Kidney (tissue), 14 donors: ENCODE data around the gene ZNF432. TPM values are rescaled to one million over a fixed set of nuclear protein-coding genes. Genes with fewer than 3 reads are reported as not detected.
"Not testable (repeated sequence)": the region's sequence is repeated elsewhere in the genome, so short reads cannot be mapped to it uniquely, and the experiment has no call there.

Source experiments
- DNase-seq, 5 donors: peaks; one replicate each; pipeline ENCODE4 v3.0.0-alpha.2; 2013 to 2020
- FAIRE-seq: peaks from 2 replicates; lab custom pipeline; 2012; peaks lifted over from hg19 to GRCh38; lab: Jason Lieb, UNC
- H3K27ac ChIP-seq, 2 donors: one replicate each; pipeline ENCODE4 v1.7.0; 2013; ENCODE audit warnings: low read depth in 2 of 2, low read length in 2 of 2, inconsistent platforms in 1 of 2
- H3K27me3 ChIP-seq: one replicate; pipeline ENCODE4 v1.7.1; 2013; ENCODE audit warnings: low read length, inconsistent platforms; ENCODE audit not compliant: control insufficient read depth, insufficient read depth
- H3K36me3 ChIP-seq, 3 donors: one replicate each; pipeline versions ENCODE4 v1.7.0 to v1.7.1; 2013; ENCODE audit warnings: low read length in 3 of 3, control low read depth in 1 of 3, inconsistent platforms in 1 of 3; ENCODE audit not compliant: insufficient read depth in 3 of 3, control insufficient read depth in 2 of 3
- H3K4me1 ChIP-seq, 3 donors: one replicate each; pipeline versions ENCODE4 v1.7.0 to v1.7.1; 2013; ENCODE audit warnings: low read length in 3 of 3, inconsistent platforms in 1 of 3, low read depth in 1 of 3; ENCODE audit not compliant: control insufficient read depth in 2 of 3, insufficient read depth in 2 of 3
- H3K4me3 ChIP-seq, 3 donors: one replicate each; pipeline versions ENCODE4 v1.7.0 to v1.8.1; 2013; ENCODE audit warnings: low read length in 3 of 3, control low read depth in 1 of 3, inconsistent platforms in 1 of 3
- H3K9ac ChIP-seq, 3 donors: one replicate each; pipeline versions ENCODE4 v1.7.0 to v1.7.1; 2013; ENCODE audit warnings: low read length in 3 of 3, control low read depth in 1 of 3, inconsistent platforms in 1 of 3
- H3K9me3 ChIP-seq, 3 donors: one replicate each; pipeline versions ENCODE4 v1.7.0 to v1.7.1; 2013; ENCODE audit warnings: low read length in 3 of 3, control low read depth in 1 of 3, inconsistent platforms in 1 of 3; ENCODE audit not compliant: control insufficient read depth in 2 of 3, insufficient read depth in 1 of 3
- intact Hi-C: fragments of 100-400 bp; cut with DNase I; formaldehyde crosslinking; loops from one replicate; pipeline ENCODE4 v1.11.1; 2022
- polyA plus RNA-seq: library from polyadenylated mRNA; stranded (reverse); fragments of 350-450 nt; fragmentation: Illumina TruSeq; extraction: RNeasy Lipid Tissue Mini Kit (QIAGEN cat#74804); gene quantifications from one replicate; pipeline ENCODE4 v1.2.3, GENCODE V29; 2014; ENCODE audit warnings: low read depth, low replicate concordance; ENCODE audit not compliant: insufficient read depth
- total RNA-seq: library from RNA; stranded (reverse); fragmentation: NEBNext Ultra II Directional; extraction: Animal tissue kit (Norgen Biotek cat#: 25700); gene quantifications from one replicate; pipeline ENCODE4 v1.2.1, GENCODE V29; 2021
- TF ChIP-seq, protein P1 (sequence below): IDR thresholded peaks from 3 replicates; pipeline ENCODE4 v1.5.1; 2012; ENCODE audit warnings: mild to moderate bottlenecking, moderate library complexity, borderline replicate concordance; ENCODE audit not compliant: insufficient read depth; ENCODE audit errors: extremely low read depth
- donor health status: control.
- donor health status: control.
- donor health status: control.
- donor health status: control.
- donor health status: control.
- donor health status: DM: yes; HTN: yes; CAD: no.
- donor health status: Normal renal cell carcinoma (clear cell type).

ZNF432 gene
- total and polyA plus RNA-seq, 2 donors from 2014 or later, result 4.7 to 19.5 TPM

DNA sequence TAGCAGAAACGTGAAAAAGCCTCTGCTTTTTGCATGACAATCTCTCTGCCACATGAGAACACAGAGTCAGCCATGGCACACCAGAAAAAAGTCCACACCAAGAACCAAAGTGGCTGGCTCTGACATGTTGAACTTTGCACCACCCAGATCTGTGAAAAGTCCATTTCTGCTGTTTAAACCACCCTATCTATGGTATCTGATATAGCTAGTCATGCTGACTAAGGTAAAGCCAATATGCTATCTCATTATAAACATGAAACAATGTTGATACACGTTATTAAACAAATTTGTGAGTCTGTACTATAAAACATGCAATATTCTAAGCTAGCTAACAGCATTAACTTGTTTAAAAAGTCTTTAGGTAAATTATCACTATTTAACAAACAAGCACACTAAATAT is 21.0 kb upstream of the ZNF432 start:
- H3K27me3 ChIP-seq, result no peaks in the 10 kb centered on the region
- TF ChIP-seq, protein P1, sequence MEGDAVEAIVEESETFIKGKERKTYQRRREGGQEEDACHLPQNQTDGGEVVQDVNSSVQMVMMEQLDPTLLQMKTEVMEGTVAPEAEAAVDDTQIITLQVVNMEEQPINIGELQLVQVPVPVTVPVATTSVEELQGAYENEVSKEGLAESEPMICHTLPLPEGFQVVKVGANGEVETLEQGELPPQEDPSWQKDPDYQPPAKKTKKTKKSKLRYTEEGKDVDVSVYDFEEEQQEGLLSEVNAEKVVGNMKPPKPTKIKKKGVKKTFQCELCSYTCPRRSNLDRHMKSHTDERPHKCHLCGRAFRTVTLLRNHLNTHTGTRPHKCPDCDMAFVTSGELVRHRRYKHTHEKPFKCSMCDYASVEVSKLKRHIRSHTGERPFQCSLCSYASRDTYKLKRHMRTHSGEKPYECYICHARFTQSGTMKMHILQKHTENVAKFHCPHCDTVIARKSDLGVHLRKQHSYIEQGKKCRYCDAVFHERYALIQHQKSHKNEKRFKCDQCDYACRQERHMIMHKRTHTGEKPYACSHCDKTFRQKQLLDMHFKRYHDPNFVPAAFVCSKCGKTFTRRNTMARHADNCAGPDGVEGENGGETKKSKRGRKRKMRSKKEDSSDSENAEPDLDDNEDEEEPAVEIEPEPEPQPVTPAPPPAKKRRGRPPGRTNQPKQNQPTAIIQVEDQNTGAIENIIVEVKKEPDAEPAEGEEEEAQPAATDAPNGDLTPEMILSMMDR, result no peak
- no peak overlapping the region for H3K27ac ChIP-seq
- no peak overlapping the region for H3K4me3 ChIP-seq
- intact Hi-C loops, result no loop called here
- FAIRE-seq (no peak), DNase-seq (no peak)
- H3K4me1 ChIP-seq, result no peaks in the 10 kb centered on the region
- H3K9me3 ChIP-seq, result peaks cover 17 to 63% (median 40%) of the 10 kb centered on the region in 3 donors
- H3K9ac ChIP-seq, result no peak overlapping the region
- H3K36me3 ChIP-seq, result peaks cover 26 to 57% (median 34%) of the 10 kb centered on the region in 3 donors

DNA sequence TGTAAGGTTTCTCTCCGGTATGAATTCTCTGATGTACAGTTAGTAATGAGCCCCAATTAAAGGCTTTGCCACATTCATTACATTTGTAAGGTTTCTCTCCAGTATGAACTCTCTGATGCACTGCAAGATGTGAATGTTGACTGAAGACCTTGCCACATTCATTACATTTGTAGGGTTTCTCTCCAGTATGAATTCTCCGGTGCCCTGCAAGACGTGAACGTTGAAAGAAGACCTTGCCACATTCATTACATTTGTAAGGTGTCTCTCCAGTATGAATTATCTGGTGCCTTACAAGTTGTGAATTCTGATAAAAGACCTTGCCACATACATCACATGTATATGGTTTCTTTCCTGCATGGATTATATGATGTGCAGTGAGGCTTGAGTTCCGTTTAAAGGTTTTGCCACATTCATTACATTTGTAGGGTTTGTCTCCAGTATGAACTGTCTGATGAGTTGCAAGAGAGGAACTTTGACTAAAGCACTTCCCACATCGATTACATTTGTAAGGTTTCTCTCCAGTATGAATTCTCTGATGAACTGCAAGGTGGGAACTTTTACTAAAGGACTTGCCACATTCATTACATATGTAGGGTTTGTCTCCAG is 17.7 kb upstream of the ZNF432 start:
- Histone ChIP-seq H3K9me3 (peaks cover 23 to 68% (median 33%) of the 10 kb centered on the region in 3 donors), H3K27me3 (no peaks in the 10 kb centered on the region), H3K9ac (no peak overlapping the region), H3K4me1 (no peaks in the 10 kb centered on the region), H3K36me3 (peaks cover 26 to 47% (median 34%) of the 10 kb centered on the region in 3 donors), H3K27ac (no peak overlapping the region), H3K4me3 (peak overlapping the region in 2 of 3 donors; percentile 4 to 25)
- intact Hi-C loops, result no loop called here
- TF ChIP-seq, protein P1, result no peak
- FAIRE-seq, result no peak
- DNase-seq, result no peak

DNA sequence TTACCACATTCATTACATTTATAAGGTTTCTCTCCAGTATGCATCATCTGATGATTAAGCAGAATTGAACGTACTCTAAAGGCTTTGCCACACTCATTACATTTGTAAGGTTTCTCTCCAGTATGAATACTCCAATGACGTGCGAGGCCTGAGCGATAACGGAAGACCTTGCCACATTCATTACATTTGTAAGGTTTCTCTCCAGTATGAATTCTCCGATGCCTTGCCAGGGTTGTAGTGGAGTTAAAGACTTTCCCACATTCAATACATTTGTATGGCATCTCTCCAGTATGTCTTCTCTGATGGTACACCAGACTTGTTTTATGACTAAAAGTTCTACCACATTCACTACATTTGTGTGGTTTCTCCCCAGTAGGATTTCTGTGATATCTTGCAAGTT is 16.8 kb upstream of the ZNF432 start:
- intact Hi-C loops, result no loop called here
- Histone ChIP-seq H3K9ac (no peak overlapping the region), H3K4me3 (peak overlapping the region in 2 of 3 donors; percentile 11 to 19), H3K27me3 (no peaks in the 10 kb centered on the region), H3K36me3 (peaks cover 20 to 38% (median 34%) of the 10 kb centered on the region in 3 donors), H3K4me1 (no peaks in the 10 kb centered on the region), H3K9me3 (peaks cover 22 to 66% (median 28%) of the 10 kb centered on the region in 3 donors), H3K27ac (no peak overlapping the region)
- DNase-seq (no peak), FAIRE-seq (no peak)
- TF ChIP-seq, protein P1, result no peak

DNA sequence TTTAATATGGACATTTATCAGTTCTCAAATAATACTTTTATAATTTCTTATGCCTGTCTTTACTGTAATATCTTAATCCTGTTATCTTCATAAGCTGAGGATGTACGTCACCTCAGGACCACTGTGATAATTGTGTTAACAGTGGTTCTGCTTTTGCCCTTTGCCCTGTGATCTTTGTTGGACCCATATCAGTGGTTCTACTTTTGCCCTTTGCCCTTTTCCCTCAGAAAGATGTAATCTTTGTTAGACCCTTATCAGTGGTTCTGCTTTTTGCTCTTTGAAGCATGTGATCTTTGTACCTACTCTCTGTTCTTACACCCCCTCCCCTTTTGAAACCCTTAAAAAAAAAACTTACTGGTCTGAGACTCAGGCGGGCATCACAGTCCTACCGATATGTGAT is 7.8 kb upstream of the ZNF432 start:
- not testable (repeated sequence) for H3K4me3 ChIP-seq

DNA sequence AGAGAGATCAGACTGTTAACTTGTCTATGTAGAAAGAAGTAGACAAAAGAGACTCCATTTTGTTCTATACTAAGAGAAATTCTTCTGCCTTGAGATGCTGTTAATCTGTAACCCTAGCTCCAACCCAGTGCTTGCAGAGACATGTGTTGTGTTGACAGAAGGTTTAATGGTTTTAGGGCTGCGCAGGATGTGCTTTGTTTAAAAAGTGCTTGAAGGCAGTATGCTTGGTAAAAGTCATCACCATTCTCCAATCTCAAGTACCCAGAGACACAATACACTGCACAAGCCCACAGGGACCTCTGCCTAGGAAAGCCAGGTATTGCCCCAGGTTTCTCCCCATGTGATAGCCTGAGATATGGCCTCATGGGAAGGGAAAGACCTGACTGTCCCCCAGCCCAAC is 3.1 kb upstream of the ZNF432 start:
- FAIRE-seq, intact Hi-C loops: not testable (repeated sequence)

More for the DNA sequence above, 7.8 kb upstream of the ZNF432 start:
- H3K4me1 ChIP-seq, FAIRE-seq, H3K9ac ChIP-seq, DNase-seq, H3K27me3 ChIP-seq, H3K36me3 ChIP-seq, H3K27ac ChIP-seq, intact Hi-C loops: not testable (repeated sequence)
- H3K9me3 ChIP-seq, result peaks cover 2 to 36% (median 3%) of the 10 kb centered on the region in 3 donors

More for the DNA sequence above, 3.1 kb upstream of the ZNF432 start:
- not testable (repeated sequence) for DNase-seq, H3K27ac ChIP-seq, H3K36me3 ChIP-seq, H3K4me3 ChIP-seq, H3K27me3 ChIP-seq, H3K4me1 ChIP-seq, H3K9ac ChIP-seq
- peaks cover 3 to 28% (median 7%) of the 10 kb centered on the region in 3 donors for H3K9me3 ChIP-seq
